Uterus (tissue), 2 donors: ENCODE measurements around the gene DZIP1L.

ENCODE experiments used
- CTCF ChIP-seq, 4 experiments: fragments of 200-600 bp in 2 of 4; fragments of 450-650 bp in 2 of 4; sonication (generic) in 2 of 4; IDR thresholded peaks; one replicate each; pipeline ENCODE4 v1.5.1; 2016 to 2019; ENCODE audit warnings: antibody characterized with exemption in 4 of 4, mild to moderate bottlenecking in 2 of 4, moderate library complexity in 1 of 4
- POLR2A ChIP-seq, 2 donors: fragments of 450-650 bp; IDR thresholded peaks; one replicate each; pipeline ENCODE4 v1.6.1; 2016; ENCODE audit warnings: antibody characterized with exemption in 2 of 2, mild to moderate bottlenecking in 1 of 2, moderate library complexity in 1 of 2

- TF ChIP-seq POLR2A (IDR thresholded peaks at IDR 0.05) = no peak
- no peak for TF ChIP-seq CTCF (IDR thresholded peaks at IDR 0.05)
Observed at GRCh38 chr3:138124188-138124587, 8.8 kb upstream of the DZIP1L start.
